GM21737 (cell line): ENCODE results near the gene GAL3ST1.
"Not testable (repeated sequence)": the region's sequence is repeated elsewhere in the genome, so short reads cannot be mapped to it uniquely, and the experiment has no call there.

Experiments used
- ATAC-seq: cut with Tn5 transposase; IDR thresholded peaks from one replicate; pipeline ENCODE4 v1.9.1; 2021; ENCODE audit warnings: mild to moderate bottlenecking, moderate library complexity; ENCODE audit not compliant: unreplicated experiment

The GAL3ST1 gene

DNA sequence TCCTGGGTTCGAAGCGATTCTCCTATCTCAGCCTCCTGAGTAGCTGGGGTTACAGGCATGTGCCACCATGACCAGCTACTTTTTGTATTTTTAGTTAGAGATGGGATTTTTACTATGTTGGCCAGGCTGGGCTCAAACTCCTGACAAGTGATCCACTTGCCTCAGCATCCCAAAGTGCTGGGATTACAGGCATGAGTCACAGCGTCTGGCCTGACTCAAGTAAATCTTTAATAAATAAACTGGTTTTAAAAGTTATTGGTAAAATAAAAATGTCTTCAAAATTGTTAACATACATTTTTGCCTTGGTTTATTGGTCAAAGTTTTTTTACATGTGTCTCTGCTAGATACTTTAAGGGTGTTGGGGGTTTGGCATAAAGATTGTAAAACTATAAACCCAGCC is 24.5 kb upstream of the GAL3ST1 start:
- ATAC-seq: no peak

DNA sequence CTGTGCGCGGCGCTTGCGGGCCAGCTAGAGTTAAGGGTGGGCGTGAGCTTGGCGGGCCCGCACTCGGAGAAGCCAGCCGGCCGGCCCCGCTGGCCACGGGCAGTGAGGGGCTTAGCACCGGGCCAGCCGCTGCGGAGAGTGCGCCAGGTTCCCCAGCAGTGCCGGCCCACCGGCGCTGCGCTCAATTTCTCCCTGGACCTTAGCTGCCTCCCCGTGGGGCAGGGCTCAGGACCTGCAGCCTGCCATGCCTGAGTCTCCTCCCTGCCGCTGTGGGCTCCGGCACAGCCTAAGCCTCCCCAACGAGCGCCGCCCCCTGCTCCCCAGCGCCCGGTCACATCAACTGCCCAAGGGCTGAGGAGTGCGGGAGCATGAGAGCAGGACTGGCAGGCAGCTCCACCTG is 22.4 kb upstream of the GAL3ST1 start:
- ATAC-seq: no peak

DNA sequence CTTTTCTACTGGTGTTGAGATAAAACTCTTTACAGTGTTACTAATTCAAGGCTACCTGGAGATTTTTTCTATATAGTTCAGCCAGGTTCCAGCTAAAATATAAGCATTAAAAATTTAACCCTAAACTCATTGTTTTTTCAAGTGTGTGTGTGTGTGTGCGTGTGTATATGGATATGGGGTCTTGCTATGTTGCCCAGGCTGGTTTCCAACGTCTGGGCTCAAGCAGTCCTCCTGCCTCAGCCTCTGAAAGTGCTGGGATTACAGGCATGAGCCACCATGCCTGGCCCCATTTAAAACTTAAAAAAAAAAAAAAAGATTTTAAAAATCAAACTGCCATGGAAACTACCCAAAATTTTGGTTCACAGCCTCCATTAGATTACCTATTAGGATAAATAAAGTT is 21.7 kb upstream of the GAL3ST1 start:
- no peak for ATAC-seq

DNA sequence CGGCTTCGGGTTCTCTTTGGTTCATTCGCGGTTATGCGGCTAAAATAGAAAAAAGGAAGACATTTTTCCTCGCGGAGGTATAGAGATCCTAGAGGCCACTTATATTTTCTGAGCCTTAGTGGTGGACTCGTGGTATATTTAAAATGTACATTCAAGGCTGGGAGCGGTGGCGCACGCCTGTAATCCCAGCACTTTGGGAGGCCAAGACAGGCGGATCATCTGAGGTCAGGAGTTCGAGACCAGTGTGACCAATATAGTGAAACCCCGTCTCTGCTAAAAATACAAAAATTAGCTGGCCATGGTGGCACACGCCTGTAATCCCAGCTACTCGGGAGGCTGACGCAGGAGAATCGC is 17.9 kb upstream of the GAL3ST1 start:
- ATAC-seq: not testable (repeated sequence)

DNA sequence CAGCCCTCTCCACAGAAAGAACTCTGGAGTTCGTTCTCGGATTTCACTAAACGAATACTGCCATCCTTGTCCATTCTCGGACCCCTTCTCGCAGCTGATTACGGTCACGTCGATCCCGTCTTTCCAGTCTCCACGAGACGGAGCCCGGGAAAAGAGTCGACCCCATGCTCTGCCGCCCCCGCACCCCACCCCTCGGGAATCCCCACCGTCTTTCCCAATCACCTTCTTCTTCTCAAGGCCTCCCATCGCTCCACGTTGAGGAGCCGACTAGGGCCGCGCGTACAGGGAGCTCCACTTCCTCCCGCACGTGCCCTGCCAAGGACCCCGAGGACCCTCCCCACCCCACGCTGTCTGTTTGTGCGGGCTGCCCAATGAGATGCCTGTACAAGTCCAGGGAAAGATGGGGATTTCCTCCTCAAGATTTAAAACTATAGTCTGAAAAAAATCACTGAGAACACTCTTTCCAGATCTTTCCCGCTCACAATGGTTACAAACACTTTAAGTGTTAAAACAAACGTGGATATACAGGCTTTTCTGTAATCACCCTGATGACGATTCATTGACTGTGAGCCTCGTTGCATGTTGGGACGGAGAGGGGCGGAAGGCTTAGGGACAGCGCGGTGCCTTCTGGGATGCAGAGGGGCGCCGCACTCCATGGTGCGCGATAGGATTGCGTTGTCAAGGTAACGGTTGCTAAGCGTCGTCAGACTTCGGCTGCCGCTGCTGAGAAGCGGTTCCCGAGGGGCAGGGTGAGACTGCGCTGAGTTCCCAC is 17.3 kb upstream of the GAL3ST1 start, which contains the start of gene PES1:
TSS of gene PES1 (minus strand) at position 323 of the 772 bp plus-strand sequence. CDS start at position 246, 77 bp downstream.
- peak; percentile 95 for ATAC-seq

DNA sequence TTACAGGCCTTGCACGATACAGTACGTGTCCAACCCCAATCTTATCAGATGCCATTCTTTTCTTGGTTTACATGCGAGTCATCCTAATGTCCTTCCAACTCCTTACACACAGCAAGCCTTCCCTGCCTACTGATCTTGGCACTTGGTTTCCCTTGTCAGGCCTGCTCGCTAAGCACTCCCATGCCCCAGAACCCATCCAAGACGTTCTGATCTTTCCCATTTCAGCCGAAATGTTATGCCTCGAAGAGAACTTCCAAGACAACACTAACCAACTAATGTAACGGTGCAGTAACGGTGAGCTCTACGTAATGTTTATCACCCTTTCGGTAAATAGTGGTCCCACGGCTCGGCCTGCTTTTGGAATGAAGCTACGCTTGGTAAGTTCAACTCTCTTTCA is 16.7 kb upstream of the GAL3ST1 start:
- ATAC-seq: no peak

DNA sequence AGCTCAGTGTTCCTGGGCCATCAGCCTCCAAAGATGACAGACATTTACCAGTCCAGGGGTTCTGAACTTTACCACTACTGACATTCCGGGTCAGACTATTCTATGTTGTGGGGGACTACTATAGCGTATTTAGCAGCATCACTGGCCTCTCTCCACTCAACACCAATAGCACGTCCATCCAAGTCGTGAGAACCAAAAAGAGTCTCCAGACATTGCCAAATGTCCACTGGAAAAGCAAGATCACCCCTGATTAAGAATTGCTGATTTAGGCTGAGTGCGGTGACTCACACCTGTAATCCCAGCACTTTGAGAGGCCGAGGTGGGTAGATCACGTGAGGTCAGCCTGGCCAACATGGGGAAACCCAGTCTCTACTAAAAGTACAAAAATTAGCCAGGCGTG is 11.9 kb upstream of the GAL3ST1 start:
- ATAC-seq: no peak

DNA sequence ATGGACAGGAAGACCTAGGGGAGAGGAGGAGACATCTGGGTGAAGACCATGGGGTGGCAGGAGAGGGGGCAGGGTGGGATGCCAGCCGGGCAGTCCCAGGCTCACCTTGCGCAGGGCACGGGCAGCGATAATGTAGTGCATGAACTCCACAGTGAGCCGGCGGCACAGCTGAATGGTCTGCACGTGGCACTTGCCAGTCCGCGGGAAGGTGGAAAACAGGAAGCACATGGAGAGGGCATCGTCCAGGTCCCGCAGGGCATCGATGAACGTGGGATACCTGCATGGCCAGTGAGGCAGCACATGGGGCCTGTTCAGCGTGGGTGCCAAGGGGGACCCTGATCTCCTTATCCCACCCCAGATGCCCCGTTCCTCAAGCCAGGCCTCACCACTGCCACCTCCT is 10.0 kb upstream of the GAL3ST1 start:
- ATAC-seq: no peak

DNA sequence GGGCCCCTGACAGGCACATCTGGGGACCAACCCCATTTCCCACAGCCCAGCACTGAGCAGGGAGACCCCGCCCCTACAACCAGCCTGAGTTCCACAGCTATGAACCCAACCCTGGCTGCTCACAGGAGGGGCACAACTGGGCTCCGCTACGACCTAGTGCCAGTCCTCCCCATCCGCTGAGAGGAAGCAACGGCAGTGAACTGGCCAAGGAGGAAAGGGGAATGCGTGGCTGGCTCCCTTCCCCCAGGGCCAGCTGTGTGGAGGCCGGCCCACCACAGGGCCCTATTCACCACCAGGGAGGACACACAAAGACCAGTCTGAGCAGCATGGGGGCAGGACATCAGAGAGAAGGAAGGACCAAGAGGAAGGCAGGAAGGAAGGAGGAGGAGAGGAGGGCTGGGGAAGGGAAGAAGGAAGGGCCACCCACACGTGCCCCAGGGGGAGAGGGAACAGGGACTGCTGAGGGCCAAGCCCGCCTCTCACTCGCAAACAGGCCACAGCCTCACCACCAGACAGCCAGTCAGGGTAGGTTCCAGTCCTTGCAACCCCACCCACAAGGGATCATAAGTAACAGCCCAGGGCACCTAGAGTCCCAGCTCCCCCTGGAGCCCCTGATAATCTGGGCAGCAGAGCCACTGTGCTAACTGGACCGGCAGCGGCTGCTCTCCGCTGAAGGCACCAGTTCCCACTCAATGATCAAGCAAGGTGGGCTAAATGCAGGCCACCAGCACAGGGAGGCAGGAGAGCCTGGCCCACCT is 8.5 kb upstream of the GAL3ST1 start:
- ATAC-seq: no peak

DNA sequence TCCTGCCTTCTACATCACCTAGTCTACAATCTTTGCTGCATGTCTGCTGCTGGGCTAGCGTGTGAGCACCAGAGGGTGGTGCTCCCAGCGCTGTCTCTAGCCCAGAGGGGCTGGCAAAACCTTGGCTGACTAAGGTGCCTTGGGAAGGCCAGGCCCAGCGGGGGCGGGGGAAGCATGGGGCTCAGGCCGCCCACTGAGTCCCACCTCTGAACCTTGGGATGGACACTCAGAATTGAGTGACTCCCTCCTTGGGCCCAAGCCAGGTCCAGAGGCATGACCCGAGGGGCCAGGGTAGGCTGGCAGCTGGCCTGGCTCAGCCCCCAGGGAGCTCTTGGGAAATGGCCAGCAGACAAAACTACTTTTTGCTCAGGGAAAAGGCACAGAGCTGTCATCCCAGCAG is 7.6 kb upstream of the GAL3ST1 start:
- ATAC-seq: no peak

DNA sequence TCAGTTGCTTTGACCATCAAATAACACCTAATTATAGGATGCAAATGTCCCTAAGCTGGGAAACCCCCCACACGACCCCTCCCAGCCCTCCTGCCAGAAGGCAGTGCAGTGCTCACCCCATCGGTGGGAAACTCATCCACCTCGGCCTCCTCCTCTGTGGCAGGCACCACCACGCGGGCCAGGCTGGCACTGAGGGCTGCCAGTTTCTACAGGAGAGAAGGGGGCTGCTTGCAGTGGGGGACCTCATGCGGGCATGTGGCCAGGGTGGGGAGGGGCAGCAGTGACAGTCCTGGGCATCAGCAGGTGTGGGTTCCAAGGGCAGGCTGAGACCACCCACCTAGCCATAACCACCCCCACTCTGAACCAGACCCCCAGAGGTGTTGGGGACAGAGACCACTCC is 6.4 kb upstream of the GAL3ST1 start:
- no peak for ATAC-seq

DNA sequence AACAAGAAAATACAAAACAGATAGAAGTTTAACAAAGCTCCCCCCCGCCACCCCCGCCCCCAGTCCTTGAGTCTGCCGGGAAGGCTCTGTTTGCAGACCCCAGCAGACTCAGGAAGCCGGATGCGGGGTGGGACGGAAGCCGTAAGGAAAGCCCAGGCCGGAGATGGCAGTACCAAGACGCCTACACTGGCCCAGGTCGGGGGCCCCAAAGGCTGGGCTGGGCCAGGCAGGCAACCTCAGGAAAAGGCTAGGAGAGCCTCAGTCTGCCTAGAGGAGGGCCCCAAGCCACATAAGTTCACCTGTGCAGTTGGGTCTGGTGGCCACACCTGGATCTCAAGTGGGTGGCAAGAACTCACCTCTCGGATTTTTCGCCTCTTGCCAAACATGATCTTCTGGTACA is 4.0 kb upstream of the GAL3ST1 start:
- ATAC-seq: no peak

DNA sequence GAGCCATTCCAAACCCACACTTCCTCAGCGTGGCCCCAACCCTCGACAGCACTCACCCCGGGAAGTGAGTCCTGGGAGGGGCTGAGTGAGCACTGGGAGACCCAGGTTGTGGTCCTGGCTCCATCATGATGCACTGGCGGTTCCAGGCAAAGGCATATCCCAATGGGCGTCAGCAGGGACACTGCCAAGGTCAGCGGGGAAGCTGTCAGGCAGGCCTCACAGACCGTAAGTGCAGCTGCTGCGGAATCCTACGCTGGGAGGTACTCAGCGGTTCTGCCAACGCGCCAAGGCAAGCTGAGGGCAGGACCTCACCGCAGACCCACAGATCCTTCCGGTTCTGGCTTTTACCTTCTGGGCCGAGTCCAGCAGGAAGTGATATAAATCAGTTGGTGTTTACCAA is 1.4 kb upstream of the GAL3ST1 start:
- ATAC-seq: no peak

DNA sequence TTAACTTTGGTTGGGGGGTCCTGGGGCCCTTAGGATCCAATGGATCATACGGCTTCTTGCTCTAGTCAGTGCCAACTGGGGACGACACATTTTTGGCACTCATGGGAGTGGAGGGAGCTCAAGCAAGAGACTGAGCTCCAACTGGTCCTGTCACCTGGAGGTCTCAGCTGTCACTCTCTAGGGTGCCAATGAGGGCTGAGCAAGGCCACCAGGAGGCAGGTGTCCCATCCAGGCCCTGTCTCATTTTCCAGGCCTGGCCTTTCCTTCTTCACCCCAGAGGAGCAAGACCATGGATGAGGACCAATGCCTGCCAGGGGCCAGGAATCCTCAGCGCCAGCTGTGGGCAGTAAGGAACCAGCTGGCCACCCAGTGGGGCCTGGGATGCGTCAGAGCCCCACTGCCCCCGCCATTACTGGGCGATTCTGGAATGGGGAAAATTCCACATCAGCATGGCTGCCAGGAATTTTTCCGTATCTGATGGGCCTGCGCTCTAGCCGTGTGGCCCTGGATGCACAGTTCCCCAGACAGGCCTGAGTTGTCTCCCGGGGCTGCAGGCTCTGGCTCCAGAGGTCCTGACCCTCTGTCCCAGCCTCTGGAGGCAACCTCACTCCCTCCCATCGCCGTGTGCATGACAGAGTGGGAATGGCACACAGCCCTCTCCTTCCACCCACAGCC is 669 bp upstream of the GAL3ST1 start:
- no peak for ATAC-seq

DNA sequence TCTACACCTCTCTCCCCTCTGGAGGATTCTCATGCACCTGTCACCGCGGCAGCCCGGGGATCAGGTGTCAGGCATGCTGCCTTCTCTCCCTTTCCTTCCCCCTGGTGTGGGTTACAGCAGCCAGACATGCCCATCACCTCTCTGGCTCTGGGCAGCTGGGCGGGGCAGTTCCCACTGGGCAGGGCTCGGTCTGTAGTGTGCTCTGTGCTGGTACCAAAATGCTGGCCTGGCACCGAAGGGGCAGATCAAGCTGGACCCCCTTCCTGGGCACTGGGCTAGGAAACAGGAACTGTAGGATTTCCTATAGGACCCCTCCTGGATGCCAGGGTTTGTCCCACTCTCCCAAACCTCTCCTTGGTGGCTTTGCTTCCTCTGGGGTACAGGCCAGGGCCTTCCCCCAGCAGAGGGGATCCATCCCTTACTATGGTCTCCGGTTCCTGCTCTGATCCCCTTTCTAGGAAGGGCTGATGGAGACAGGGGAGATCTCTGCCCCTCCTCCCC is 821 bp downstream of the GAL3ST1 start:
- ATAC-seq: no peak

DNA sequence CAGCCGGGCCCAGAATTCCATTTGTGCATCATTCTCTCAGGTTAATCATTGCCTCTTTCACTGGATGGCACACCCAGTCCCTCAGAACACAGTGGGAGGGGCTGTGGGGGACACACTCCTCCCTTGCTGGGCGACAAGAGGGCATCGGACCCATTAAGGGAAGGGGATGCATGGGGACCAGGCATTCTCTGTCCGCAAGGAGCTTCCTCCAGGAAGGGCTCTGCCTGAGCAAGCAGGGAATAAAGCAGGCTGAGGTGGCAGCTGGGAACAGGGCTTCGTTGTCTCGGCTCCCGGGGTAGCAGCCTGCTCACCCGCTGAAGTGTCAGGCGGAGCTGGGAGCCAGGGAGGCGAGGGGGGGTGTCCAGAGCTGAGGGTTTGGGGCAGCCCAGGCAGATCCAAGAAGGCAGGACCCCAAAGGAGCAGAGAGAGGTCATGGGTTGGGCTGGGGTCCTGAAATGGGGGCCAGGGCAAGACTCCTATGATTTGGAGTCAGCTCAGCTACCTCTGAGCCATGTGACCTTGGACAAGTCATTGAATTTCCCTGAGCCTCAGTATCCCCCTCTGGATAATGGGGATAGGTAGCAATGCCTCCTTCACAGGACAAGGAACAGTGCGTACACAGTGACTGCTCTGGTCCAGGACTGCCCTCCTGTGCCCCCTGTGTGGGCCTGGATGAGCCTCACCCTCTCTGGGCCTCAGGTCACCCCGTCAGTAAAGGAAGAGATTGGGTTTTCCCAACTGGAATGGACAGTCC is 1.4 kb downstream of the GAL3ST1 start:
- no peak for ATAC-seq

DNA sequence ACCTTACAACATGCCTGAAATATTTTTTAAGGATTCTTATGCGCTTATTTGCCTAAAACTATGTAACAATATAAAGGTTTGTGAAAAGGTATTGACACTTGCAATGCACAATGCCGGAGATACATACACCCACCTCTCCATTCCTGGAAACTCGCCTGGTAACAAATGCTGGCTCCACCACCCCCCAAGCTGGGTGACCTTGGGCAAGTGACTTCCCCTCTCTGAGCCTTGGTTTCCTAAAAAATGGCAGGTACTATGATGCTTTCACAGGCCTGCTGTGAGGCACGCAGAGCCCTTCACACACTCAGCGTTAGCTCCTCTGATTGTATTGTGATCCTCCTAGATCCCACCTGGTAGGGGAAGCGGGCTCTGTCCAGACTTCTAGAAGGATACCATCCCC is 2.3 kb downstream of the GAL3ST1 start:
- no peak for ATAC-seq

DNA sequence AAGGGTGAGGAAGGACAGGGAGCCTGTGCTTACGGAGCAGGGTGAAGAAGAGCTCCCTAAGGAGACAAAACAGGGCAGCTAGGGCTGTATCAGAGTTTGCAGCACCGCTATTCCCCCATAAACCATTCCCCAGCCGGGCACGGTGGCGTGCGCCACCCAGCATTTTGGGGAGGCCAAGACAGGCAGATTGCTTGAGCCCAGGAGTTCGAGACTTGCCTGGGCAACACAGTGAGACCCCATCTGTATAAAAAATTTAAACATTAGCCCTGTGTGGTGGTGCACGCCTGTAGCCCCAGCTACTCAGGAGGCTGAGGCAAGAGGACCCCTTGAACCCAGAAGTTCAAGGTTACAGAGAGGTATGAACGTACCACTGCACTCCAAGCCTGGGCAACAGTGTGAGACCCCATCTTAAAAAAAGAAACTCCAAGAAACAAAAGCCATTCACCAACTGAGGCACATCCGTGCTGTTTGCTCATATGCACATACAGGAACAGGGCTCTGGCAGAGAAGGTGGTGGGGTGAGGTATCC is 4.7 kb downstream of the GAL3ST1 start:
- ATAC-seq: no peak

DNA sequence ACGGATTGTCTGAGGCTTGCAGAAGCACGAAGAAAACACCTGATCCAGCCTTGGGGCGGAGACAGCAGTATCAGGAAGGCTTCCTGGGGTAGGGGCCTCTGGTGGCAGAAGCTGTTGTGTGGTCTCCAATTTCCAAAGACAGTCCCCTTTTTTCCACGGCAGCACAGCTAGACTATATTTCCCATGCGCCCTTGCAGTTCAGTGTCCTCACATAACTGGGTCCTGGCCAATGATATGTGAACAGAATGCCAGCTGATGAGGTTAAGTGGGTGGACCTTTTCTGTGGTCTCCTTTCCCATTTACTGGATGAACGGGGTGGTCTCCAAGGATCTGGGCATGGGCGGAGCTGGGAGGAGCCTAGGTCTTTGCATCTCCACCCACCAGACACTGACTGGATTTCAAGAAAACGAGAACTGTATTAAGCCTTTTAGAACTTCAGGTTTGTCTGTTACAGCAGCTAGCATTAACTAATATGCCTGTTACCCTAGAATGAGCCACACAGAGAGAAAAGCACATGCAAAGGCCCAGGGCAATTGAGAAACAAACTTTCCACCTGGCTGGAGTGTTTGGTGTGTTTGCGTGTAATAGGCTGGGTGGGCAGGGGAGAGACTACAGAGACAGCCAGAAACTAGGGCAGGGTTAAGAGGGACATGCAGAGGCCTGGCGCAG is 6.2 kb downstream of the GAL3ST1 start:
- no peak for ATAC-seq

DNA sequence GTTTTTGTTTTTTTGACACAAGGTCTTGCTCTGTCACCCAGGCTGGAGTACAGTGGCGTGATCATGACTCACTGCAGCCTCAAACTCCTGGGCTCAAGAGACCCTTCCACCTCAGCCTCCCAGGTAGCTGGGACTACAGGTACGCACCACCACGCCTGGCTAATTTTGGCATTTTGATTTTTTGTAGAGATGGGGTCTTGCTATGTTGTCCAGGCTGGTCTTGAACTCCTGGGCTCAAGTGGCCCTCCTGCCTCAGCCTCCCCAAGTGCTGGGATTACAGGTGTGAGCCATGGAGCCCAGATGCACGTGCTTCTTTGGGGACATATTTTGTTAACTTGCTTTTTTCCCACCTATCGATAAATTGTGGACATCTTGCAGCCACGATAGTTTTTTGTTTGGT is 7.2 kb downstream of the GAL3ST1 start:
- not testable (repeated sequence) for ATAC-seq
